Thyroid gland (tissue), 4 donors: ENCODE data around the gene SLC13A3.

ENCODE experiments used
- CTCF ChIP-seq, 6 experiments: fragments of 200-600 bp in 3 of 6; fragments of 450-650 bp in 3 of 6; sonication (generic) in 3 of 6; IDR thresholded peaks; one replicate each; pipeline ENCODE4 v1.5.1; 2016 to 2019; ENCODE audit warnings: antibody characterized with exemption in 6 of 6, mild to moderate bottlenecking in 2 of 6, inconsistent platforms in 1 of 6, moderate library complexity in 1 of 6
- POLR2A ChIP-seq, 2 donors: fragments of 450-650 bp; IDR thresholded peaks; one replicate each; pipeline ENCODE4 v1.6.1; 2017; ENCODE audit warnings: antibody characterized with exemption in 2 of 2, mild to moderate bottlenecking in 2 of 2, moderate library complexity in 1 of 2

GRCh38 chr20:46660487-46660886 lies 9.2 kb upstream of the SLC13A3 start:
- TF ChIP-seq CTCF (IDR thresholded peaks at IDR 0.05) (no peak), POLR2A (IDR thresholded peaks at IDR 0.05) (no peak)
